MM.1S (cell line): Measurements from ENCODE around the gene KRTAP10-1.

ENCODE experiments used
- DNase-seq: peaks from one replicate; pipeline ENCODE4 v3.0.0-alpha.2; 2015
- H2AFZ ChIP-seq: fragments of 300-600 bp; sonication (generic); 2 replicates; pipeline ENCODE4 v1.6.0; 2016; ENCODE audit warnings: antibody characterized with exemption, low read length
- H3F3A ChIP-seq: fragments of 300-600 bp; sonication (generic); 2 replicates; pipeline ENCODE4 v1.6.1; 2016; ENCODE audit warnings: mild to moderate bottlenecking, antibody characterized with exemption, low read length, moderate library complexity, mixed read lengths; ENCODE audit not compliant: insufficient read depth
- H3K27ac ChIP-seq: fragments of 300-600 bp; sonication (generic); 2 replicates; pipeline ENCODE4 v1.5.1; 2016; ENCODE audit warnings: mild to moderate bottlenecking, low read length
- H3K27me3 ChIP-seq: fragments of 300-600 bp; sonication (generic); replicated peaks from 2 replicates; pipeline ENCODE4 v1.6.0; 2016; ENCODE audit warnings: low read length; ENCODE audit not compliant: insufficient read depth
- H3K36me3 ChIP-seq: fragments of 300-600 bp; sonication (generic); replicated peaks from 2 replicates; pipeline ENCODE4 v1.6.1; 2016; ENCODE audit warnings: mild to moderate bottlenecking, low read length, mixed read lengths; ENCODE audit not compliant: insufficient read depth
- H3K4me1 ChIP-seq: fragments of 300-600 bp; sonication (generic); 2 replicates; pipeline ENCODE4 v1.6.1; 2016; ENCODE audit warnings: low read length, mixed read lengths
- H3K4me2 ChIP-seq: fragments of 300-600 bp; sonication (generic); 2 replicates; pipeline ENCODE4 v1.6.0; 2016; ENCODE audit warnings: low read depth, low read length
- H3K4me3 ChIP-seq: fragments of 300-600 bp; sonication (generic); 2 replicates; pipeline ENCODE4 v1.5.1; 2016; ENCODE audit warnings: low read length, mixed read lengths
- H3K79me2 ChIP-seq: fragments of 300-600 bp; sonication (generic); 2 replicates; pipeline ENCODE4 v1.6.1; 2016; ENCODE audit warnings: mixed run types, low read length, mixed read lengths
- H3K9ac ChIP-seq: fragments of 300-600 bp; sonication (generic); 2 replicates; pipeline ENCODE4 v1.6.1; 2016; ENCODE audit warnings: low read length, mixed read lengths
- H3K9me2 ChIP-seq: fragments of 300-600 bp; sonication (generic); replicated peaks from 2 replicates; pipeline ENCODE4 v1.6.1; 2016; ENCODE audit warnings: mild to moderate bottlenecking, low read length, mixed read lengths; ENCODE audit not compliant: insufficient read depth
- H3K9me3 ChIP-seq: fragments of 300-600 bp; sonication (generic); replicated peaks from 2 replicates; pipeline ENCODE4 v1.6.1; 2016; ENCODE audit warnings: mild to moderate bottlenecking, low read length, mixed read lengths; ENCODE audit not compliant: insufficient read depth
- H4K20me1 ChIP-seq: fragments of 300-600 bp; sonication (generic); 2 replicates; pipeline ENCODE4 v1.6.1; 2016; ENCODE audit warnings: mild to moderate bottlenecking, low read length, moderate library complexity, mixed read lengths; ENCODE audit not compliant: insufficient read depth
- CTCF ChIP-seq: fragments of 300-600 bp; sonication (generic); IDR thresholded peaks from 2 replicates; pipeline ENCODE4 v1.5.1; 2016; ENCODE audit warnings: antibody characterized with exemption, low read length, mixed read lengths
- EZH2 ChIP-seq: fragments of 300-600 bp; sonication (generic); optimal IDR thresholded peaks from 2 replicates; pipeline ENCODE3; 2017; ENCODE audit warnings: low read depth, mild to moderate bottlenecking, antibody characterized with exemption, low read length, mixed read lengths
- EZH2phosphoT487 ChIP-seq: fragments of 300-600 bp; sonication (generic); IDR thresholded peaks from 2 replicates; pipeline ENCODE4 v1.6.1; 2018; ENCODE audit warnings: antibody characterized with exemption, low read length

Gene KRTAP10-1

GRCh38 chr21:44515359-44516165, 24.4 kb downstream of the KRTAP10-1 start:
- H3K4me1 ChIP-seq, result no peaks in the 10 kb centered on the region
- no peak overlapping the region for H3K27ac ChIP-seq
- H2AFZ ChIP-seq, result no peak overlapping the region
- DNase-seq, result no peak
- H3K9ac ChIP-seq, result no peak overlapping the region
- H3F3A ChIP-seq, result no peaks in the 10 kb centered on the region
- no peaks in the 10 kb centered on the region for H3K9me3 ChIP-seq
- TF ChIP-seq CTCF (no peak), EZH2 (no peak), EZH2phosphoT487 (no peak)
- H3K9me2 ChIP-seq, result no peaks in the 10 kb centered on the region
- H4K20me1 ChIP-seq, result no peaks in the 10 kb centered on the region
- peaks cover 96% of the 10 kb centered on the region for H3K27me3 ChIP-seq
- H3K4me3 ChIP-seq, result no peak overlapping the region
- H3K4me2 ChIP-seq, result no peak overlapping the region
- H3K79me2 ChIP-seq, result no peaks in the 10 kb centered on the region
- H3K36me3 ChIP-seq, result no peaks in the 10 kb centered on the region

- Histone ChIP-seq H3K27ac (no peak overlapping the region), H3K4me3 (no peak overlapping the region), H3K4me2 (no peak overlapping the region), H2AFZ (no peak overlapping the region), H4K20me1 (no peaks in the 10 kb centered on the region), H3K9me2 (no peaks in the 10 kb centered on the region), H3K27me3 (peaks cover 96% of the 10 kb centered on the region), H3K9me3 (no peaks in the 10 kb centered on the region), H3K79me2 (no peaks in the 10 kb centered on the region), H3K4me1 (no peaks in the 10 kb centered on the region; the same call in 1 of the 2 replicates), H3F3A (no peaks in the 10 kb centered on the region), H3K9ac (no peak overlapping the region), H3K36me3 (no peaks in the 10 kb centered on the region)
- DNase-seq, result no peak
- TF ChIP-seq CTCF, result no peak
- TF ChIP-seq EZH2, result no peak
- no peak for TF ChIP-seq EZH2phosphoT487
Observed at GRCh38 chr21:44514746-44515358, 25.1 kb downstream of the KRTAP10-1 start.

GRCh38 chr21:44514218-44514520, 25.8 kb downstream of the KRTAP10-1 start:
- H3K9me2 ChIP-seq, result no peaks in the 10 kb centered on the region
- no peak overlapping the region for H3K9ac ChIP-seq
- peaks cover 94% of the 10 kb centered on the region for H3K27me3 ChIP-seq
- no peaks in the 10 kb centered on the region; the same call in 1 of the 2 replicates for H3K4me1 ChIP-seq
- H3F3A ChIP-seq, result no peaks in the 10 kb centered on the region
- no peak for DNase-seq
- H2AFZ ChIP-seq, result no peak overlapping the region
- H3K27ac ChIP-seq, result no peak overlapping the region
- H3K4me2 ChIP-seq, result no peak overlapping the region
- H3K9me3 ChIP-seq, result no peaks in the 10 kb centered on the region
- H3K79me2 ChIP-seq, result no peaks in the 10 kb centered on the region
- H4K20me1 ChIP-seq, result no peaks in the 10 kb centered on the region
- no peaks in the 10 kb centered on the region for H3K36me3 ChIP-seq
- TF ChIP-seq EZH2phosphoT487 (no peak), EZH2 (no peak), CTCF (no peak)
- H3K4me3 ChIP-seq, result no peak overlapping the region
